Measurements from ENCODE around the gene FOXQ1.

Gene FOXQ1

GRCh38 chr6:1327630-1328029 lies 15.7 kb downstream of the FOXQ1 start:
- no peak for DNase-seq (ENCODE audit: low read depth)
- no peak for TF ChIP-seq CTCF (conservative IDR thresholded peaks at IDR 0.05; ENCODE audit: control insufficient read depth, insufficient read depth, low read depth, low read length)
- H3K4me3 ChIP-seq (ENCODE audit: control insufficient read depth, low read depth, low read length): no peak overlapping the region

- no peak overlapping the region for H3K4me3 ChIP-seq (ENCODE audit: control insufficient read depth, low read depth, low read length)
- DNase-seq (ENCODE audit: low read depth): no peak
- no peak for TF ChIP-seq CTCF (conservative IDR thresholded peaks at IDR 0.05; ENCODE audit: control insufficient read depth, insufficient read depth, low read depth, low read length)
Observed at GRCh38 chr6:1328129-1328800, 16.4 kb downstream of the FOXQ1 start.

GRCh38 chr6:1329708-1330107 lies 17.8 kb downstream of the FOXQ1 start:
- DNase-seq (ENCODE audit: low read depth): no peak
- TF ChIP-seq CTCF (conservative IDR thresholded peaks at IDR 0.05; ENCODE audit: control insufficient read depth, insufficient read depth, low read depth, low read length): no peak

GRCh38 chr6:1334684-1335083 lies 22.8 kb downstream of the FOXQ1 start:
- no peak for TF ChIP-seq CTCF (conservative IDR thresholded peaks at IDR 0.05; ENCODE audit: control insufficient read depth, insufficient read depth, low read depth, low read length)
- DNase-seq (ENCODE audit: low read depth): no peak

More at GRCh38 chr6:1329708-1330107, 17.8 kb downstream of the FOXQ1 start:
- no peak overlapping the region for H3K4me3 ChIP-seq (ENCODE audit: control insufficient read depth, low read depth, low read length)

GRCh38 chr6:1335367-1336037 lies 23.6 kb downstream of the FOXQ1 start:
- no peak for TF ChIP-seq CTCF (conservative IDR thresholded peaks at IDR 0.05; ENCODE audit: control insufficient read depth, insufficient read depth, low read depth, low read length)
- DNase-seq (ENCODE audit: low read depth): peak; percentile 62
- no peak overlapping the region for H3K4me3 ChIP-seq (ENCODE audit: control insufficient read depth, low read depth, low read length)

More at GRCh38 chr6:1334684-1335083, 22.8 kb downstream of the FOXQ1 start:
- H3K4me3 ChIP-seq (ENCODE audit: control insufficient read depth, low read depth, low read length): no peak overlapping the region

GRCh38 chr6:1336246-1336843 lies 24.4 kb downstream of the FOXQ1 start:
- TF ChIP-seq CTCF (conservative IDR thresholded peaks at IDR 0.05; ENCODE audit: control insufficient read depth, insufficient read depth, low read depth, low read length): no peak
- DNase-seq (ENCODE audit: low read depth): no peak
- no peak overlapping the region for H3K4me3 ChIP-seq (ENCODE audit: control insufficient read depth, low read depth, low read length)
